Trophoblast cell (in vitro differentiated cells and primary cell): ENCODE results near the gene COL4A3.

ENCODE experiments used
- DNase-seq, 2 donors: peaks; one replicate each; pipeline ENCODE4 v3.0.0-alpha.2; 2016
- H2AFZ ChIP-seq: 2 replicates; pipeline ENCODE4 v1.6.1; 2013; ENCODE audit warnings: low read length, moderate library complexity, mild to moderate bottlenecking; ENCODE audit not compliant: insufficient read depth, poor library complexity
- H2AK5ac ChIP-seq: 2 replicates; pipeline ENCODE4 v1.6.1; 2013; ENCODE audit warnings: mild to moderate bottlenecking, low read length
- H2BK120ac ChIP-seq: 2 replicates; pipeline ENCODE4 v1.6.1; 2013; ENCODE audit warnings: low read length, mild to moderate bottlenecking, moderate library complexity; ENCODE audit not compliant: insufficient read depth, poor library complexity
- H2BK12ac ChIP-seq: 2 replicates; pipeline ENCODE4 v1.6.1; 2013; ENCODE audit warnings: mild to moderate bottlenecking, low read length, moderate library complexity
- H2BK5ac ChIP-seq: 2 replicates; pipeline ENCODE4 v1.6.1; 2013; ENCODE audit warnings: low read length, low read depth, moderate library complexity, mild to moderate bottlenecking; ENCODE audit not compliant: poor library complexity
- H3K14ac ChIP-seq: 2 replicates; pipeline ENCODE4 v1.6.1; 2013; ENCODE audit warnings: mild to moderate bottlenecking, low read length
- H3K18ac ChIP-seq: 2 replicates; pipeline ENCODE4 v1.6.1; 2013; ENCODE audit warnings: mild to moderate bottlenecking, low read length
- H3K23ac ChIP-seq: 2 replicates; pipeline ENCODE4 v1.6.1; 2013; ENCODE audit warnings: low read length
- H3K27ac ChIP-seq: 2 replicates; pipeline ENCODE4 v1.5.1; 2013; ENCODE audit warnings: low read depth, mild to moderate bottlenecking, inconsistent platforms, low read length, moderate library complexity
- H3K27me3 ChIP-seq: 2 replicates; pipeline ENCODE4 v1.6.1; 2013; ENCODE audit warnings: inconsistent platforms, mild to moderate bottlenecking, low read length, moderate library complexity; ENCODE audit not compliant: insufficient read depth
- H3K36me3 ChIP-seq, 2 experiments: 1 replicate in 1 of 2; 2 replicates in 1 of 2; pipeline ENCODE4 v1.6.1; 2013; ENCODE audit warnings: low read length in 2 of 2, mild to moderate bottlenecking in 2 of 2, moderate library complexity in 1 of 2; ENCODE audit not compliant: insufficient read depth in 2 of 2, control insufficient read depth in 1 of 2
- H3K4ac ChIP-seq: 2 replicates; pipeline ENCODE4 v1.6.1; 2013; ENCODE audit warnings: low read depth, mild to moderate bottlenecking, low read length, moderate library complexity
- H3K4me1 ChIP-seq, 2 experiments: 1 replicate in 1 of 2; 2 replicates in 1 of 2; pipeline ENCODE4 v1.6.1; 2013; ENCODE audit warnings: low read length in 2 of 2, mild to moderate bottlenecking in 2 of 2, moderate library complexity in 1 of 2; ENCODE audit not compliant: insufficient read depth in 2 of 2, control insufficient read depth in 1 of 2
- H3K4me2 ChIP-seq: 2 replicates; pipeline ENCODE4 v1.6.1; 2013; ENCODE audit warnings: inconsistent platforms, mild to moderate bottlenecking, low read length, moderate library complexity
- H3K4me3 ChIP-seq: 2 replicates; pipeline ENCODE4 v1.5.1; 2013; ENCODE audit warnings: mild to moderate bottlenecking, low read depth, low read length, inconsistent platforms
- H3K79me1 ChIP-seq: one replicate; pipeline ENCODE4 v1.6.1; 2013; ENCODE audit warnings: low read length
- H3K79me2 ChIP-seq: 2 replicates; pipeline ENCODE4 v1.6.1; 2013; ENCODE audit warnings: low read length, mild to moderate bottlenecking; ENCODE audit not compliant: control insufficient read depth, insufficient read depth, poor library complexity
- H3K9ac ChIP-seq: 2 replicates; pipeline ENCODE4 v1.6.1; 2013; ENCODE audit warnings: mild to moderate bottlenecking, low read length
- H3K9me3 ChIP-seq: 2 replicates; pipeline ENCODE4 v1.6.1; 2013; ENCODE audit warnings: low read depth, mild to moderate bottlenecking, control low read depth, inconsistent platforms, low read length; ENCODE audit not compliant: insufficient read depth
- H4K12ac ChIP-seq: 2 replicates; pipeline ENCODE4 v1.6.1; 2013; ENCODE audit warnings: low read depth, mild to moderate bottlenecking, low read length, moderate library complexity
- H4K8ac ChIP-seq: 2 replicates; pipeline ENCODE4 v1.6.1; 2013; ENCODE audit warnings: low read depth, mild to moderate bottlenecking, low read length, moderate library complexity
- H4K91ac ChIP-seq: one replicate; pipeline ENCODE4 v1.6.1; 2013; ENCODE audit warnings: low read depth, mild to moderate bottlenecking, low read length, moderate library complexity
- WGBS: extraction: QIAGEN DNeasy Blood & Tissue Kit; methylation state at CpG from one replicate; pipeline ENCODE4 v1.1.7; 2013; ENCODE audit warnings: missing lambda C conversion rate; ENCODE audit not compliant: insufficient read length, insufficient coverage; ENCODE audit errors: extremely low coverage; 5-methylcytosine and 5-hydroxymethylcytosine counted together

COL4A3 gene

GRCh38 chr2:227293531-227293930 lies 129.1 kb downstream of the COL4A3 start:
- no peak for DNase-seq
- Histone ChIP-seq H2BK12ac (no peak overlapping the region), H2AK5ac (no peak overlapping the region), H3K9ac (no peak overlapping the region), H3K79me1 (no peaks in the 10 kb centered on the region), H3K79me2 (no peaks in the 10 kb centered on the region), H3K4me3 (no peak overlapping the region), H3K23ac (no peak overlapping the region), H4K12ac (no peak overlapping the region), H3K36me3 (no peaks in the 10 kb centered on the region), H3K27me3 (no peaks in the 10 kb centered on the region), H3K9me3 (no peaks in the 10 kb centered on the region), H3K4ac (no peak overlapping the region), H4K91ac (no peak overlapping the region), H3K14ac (no peak overlapping the region), H2AFZ (no peak overlapping the region), H2BK120ac (no peak overlapping the region), H3K18ac (no peak overlapping the region), H3K27ac (no peak overlapping the region), H3K4me1 (no peaks in the 10 kb centered on the region), H3K4me2 (no peak overlapping the region), H2BK5ac (no peak overlapping the region), H4K8ac (no peak overlapping the region)
- no CpG with 5 or more reads among the region's 4 CpGs for WGBS

GRCh38 chr2:227295806-227296205 lies 131.4 kb downstream of the COL4A3 start:
- H3K79me1 ChIP-seq: no peaks in the 10 kb centered on the region
- H2BK12ac ChIP-seq: no peak overlapping the region
- no peak overlapping the region for H2AFZ ChIP-seq
- no peak overlapping the region for H3K4me3 ChIP-seq
- no peaks in the 10 kb centered on the region for H3K79me2 ChIP-seq
- H3K23ac ChIP-seq: no peak overlapping the region
- H3K9ac ChIP-seq: no peak overlapping the region
- H2AK5ac ChIP-seq: no peak overlapping the region
- no peak overlapping the region for H3K14ac ChIP-seq
- WGBS: no CpG with 5 or more reads among the region's 4 CpGs
- H2BK5ac ChIP-seq: no peak overlapping the region
- no peaks in the 10 kb centered on the region for H3K4me1 ChIP-seq
- H3K27me3 ChIP-seq: no peaks in the 10 kb centered on the region
- H4K8ac ChIP-seq: no peak overlapping the region
- H3K9me3 ChIP-seq: no peaks in the 10 kb centered on the region
- H3K27ac ChIP-seq: no peak overlapping the region
- no peak overlapping the region for H3K4me2 ChIP-seq
- H4K12ac ChIP-seq: no peak overlapping the region
- H2BK120ac ChIP-seq: no peak overlapping the region
- H3K36me3 ChIP-seq: no peaks in the 10 kb centered on the region
- no peak overlapping the region for H3K4ac ChIP-seq
- H3K18ac ChIP-seq: no peak overlapping the region
- DNase-seq: no peak
- H4K91ac ChIP-seq: no peak overlapping the region

DNA sequence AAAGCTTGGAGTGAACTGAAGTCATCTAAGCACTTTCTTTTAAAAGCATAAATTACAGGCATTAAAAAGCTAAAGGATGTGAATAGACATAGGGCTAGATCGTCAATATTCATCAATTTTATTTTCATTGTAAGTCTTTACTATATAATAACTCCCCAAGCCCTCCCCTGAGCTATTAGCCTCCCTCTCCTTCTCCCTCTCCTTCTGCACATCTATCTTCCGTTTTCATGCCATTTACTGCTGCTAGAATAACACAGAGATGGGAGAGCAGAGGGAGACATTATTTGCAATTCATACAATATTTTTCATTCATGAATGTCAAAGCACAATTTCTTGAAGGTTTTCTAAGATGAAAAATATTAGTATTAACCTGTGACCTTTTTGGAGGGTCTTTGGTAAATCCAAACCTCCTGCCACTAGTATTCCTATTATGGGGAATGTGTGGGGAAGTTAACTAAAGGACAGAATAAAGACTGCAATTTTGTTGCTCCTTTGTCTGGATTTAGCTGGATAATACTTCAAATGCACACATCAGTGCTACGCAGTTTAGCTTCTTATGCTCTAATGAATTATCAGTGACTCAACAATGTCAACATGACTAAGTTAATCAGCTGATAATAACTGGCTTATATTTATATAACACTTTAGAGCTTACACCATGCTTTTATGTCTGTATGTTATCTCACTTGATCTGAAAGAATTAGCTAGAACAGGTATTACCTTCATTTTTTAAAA lies 132.4 kb downstream of the COL4A3 start:
- no peak overlapping the region for H3K4me2 ChIP-seq
- no peak overlapping the region for H3K23ac ChIP-seq
- H3K79me1 ChIP-seq: no peaks in the 10 kb centered on the region
- H3K4ac ChIP-seq: no peak overlapping the region
- DNase-seq: no peak
- no peaks in the 10 kb centered on the region for H3K79me2 ChIP-seq
- no peak overlapping the region for H4K91ac ChIP-seq
- H3K27ac ChIP-seq: no peak overlapping the region
- no peaks in the 10 kb centered on the region for H3K27me3 ChIP-seq
- H3K9me3 ChIP-seq: no peaks in the 10 kb centered on the region
- H3K4me1 ChIP-seq: no peaks in the 10 kb centered on the region
- H2AFZ ChIP-seq: no peak overlapping the region
- WGBS: no CpG with 5 or more reads among the region's 3 CpGs
- H2BK5ac ChIP-seq: no peak overlapping the region
- H3K18ac ChIP-seq: no peak overlapping the region
- H3K14ac ChIP-seq: no peak overlapping the region
- no peak overlapping the region for H3K4me3 ChIP-seq
- H2AK5ac ChIP-seq: no peak overlapping the region
- H3K36me3 ChIP-seq: no peaks in the 10 kb centered on the region
- no peak overlapping the region for H4K12ac ChIP-seq
- H2BK120ac ChIP-seq: no peak overlapping the region
- H4K8ac ChIP-seq: no peak overlapping the region
- H2BK12ac ChIP-seq: no peak overlapping the region
- H3K9ac ChIP-seq: no peak overlapping the region

DNA sequence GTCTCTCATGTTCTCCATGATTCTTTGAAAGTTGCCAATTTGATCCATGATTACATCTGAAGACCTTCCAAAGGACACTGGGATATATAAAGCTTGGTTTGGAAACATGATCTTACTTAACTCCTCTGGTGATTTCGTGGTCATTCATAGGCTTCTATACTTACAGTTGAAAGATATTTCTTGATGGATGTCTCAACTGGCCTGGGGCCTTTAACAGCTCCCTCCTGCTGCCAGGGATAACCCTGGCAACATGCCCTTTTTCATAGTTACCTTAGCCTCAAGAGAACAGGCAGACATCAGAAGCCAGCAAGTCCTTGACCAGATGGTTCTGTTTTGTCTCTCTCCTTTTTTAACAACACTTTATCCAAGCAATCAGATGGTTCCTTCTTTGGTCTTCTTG lies 137.1 kb downstream of the COL4A3 start:
- H4K8ac ChIP-seq: no peak overlapping the region

More for the DNA sequence above, 137.1 kb downstream of the COL4A3 start:
- no peak overlapping the region for H2AK5ac ChIP-seq
- H3K23ac ChIP-seq: no peak overlapping the region
- no peaks in the 10 kb centered on the region for H3K4me1 ChIP-seq
- WGBS: no CpG with 5 or more reads among the region's 1 CpG
- H3K14ac ChIP-seq: no peak overlapping the region
- no peak overlapping the region for H3K4me3 ChIP-seq
- H3K9me3 ChIP-seq: no peaks in the 10 kb centered on the region
- H4K12ac ChIP-seq: no peak overlapping the region
- H3K27me3 ChIP-seq: no peaks in the 10 kb centered on the region
- no peak overlapping the region for H2AFZ ChIP-seq
- no peak overlapping the region for H2BK5ac ChIP-seq
- no peak overlapping the region for H4K91ac ChIP-seq
- H3K79me2 ChIP-seq: no peaks in the 10 kb centered on the region
- no peak overlapping the region for H3K4me2 ChIP-seq
- no peaks in the 10 kb centered on the region for H3K79me1 ChIP-seq
- H2BK12ac ChIP-seq: no peak overlapping the region
- no peak overlapping the region for H3K9ac ChIP-seq
- no peak overlapping the region for H3K4ac ChIP-seq
- no peak overlapping the region for H2BK120ac ChIP-seq
- H3K36me3 ChIP-seq: peaks cover 0 to 2% of the 10 kb centered on the region in 2 experiments
- DNase-seq: no peak
- H3K18ac ChIP-seq: no peak overlapping the region
- no peak overlapping the region for H3K27ac ChIP-seq
